Measurements from ENCODE around the gene DHX16.

The DHX16 gene

GRCh38 chr6:30691208-30691847 lies 18.5 kb upstream of the DHX16 start:
- no peak for DNase-seq

- DNase-seq: peak; percentile 75 to 85
Measured at GRCh38 chr6:30690403-30691207, 17.8 kb upstream of the DHX16 start, which contains the start of gene NRM. TSS of gene NRM (minus strand) at chr6:30690984. CDS start at chr6:30690974, 10 bp downstream.

GRCh38 chr6:30689985-30690384 lies 17.2 kb upstream of the DHX16 start:
- DNase-seq: no peak

- no peak for DNase-seq
Measured at GRCh38 chr6:30689022-30689865, 16.4 kb upstream of the DHX16 start.

- no peak for DNase-seq
Measured at GRCh38 chr6:30688569-30688968, 15.8 kb upstream of the DHX16 start.

- no peak for DNase-seq
Measured at GRCh38 chr6:30687659-30688431, 15.0 kb upstream of the DHX16 start.

GRCh38 chr6:30686908-30687658 lies 14.3 kb upstream of the DHX16 start:
- DNase-seq: peak; percentile 63 to 87

- DNase-seq: no peak
Measured at GRCh38 chr6:30686009-30686907, 13.5 kb upstream of the DHX16 start, which contains the start of gene PPP1R18. TSS of gene PPP1R18 (minus strand) at chr6:30686645. CDS start at chr6:30686018, 627 bp downstream.

- DNase-seq: no peak
Measured at GRCh38 chr6:30685157-30686008, 12.6 kb upstream of the DHX16 start.

GRCh38 chr6:30684386-30685156 lies 11.8 kb upstream of the DHX16 start:
- no peak for DNase-seq

GRCh38 chr6:30683980-30684338 lies 11.2 kb upstream of the DHX16 start:
- DNase-seq: no peak

GRCh38 chr6:30683183-30683979 lies 10.6 kb upstream of the DHX16 start:
- no peak for DNase-seq

GRCh38 chr6:30682143-30683117 lies 9.6 kb upstream of the DHX16 start:
- peak in 1 of 2 experiments; percentile 21 for DNase-seq

GRCh38 chr6:30681766-30682142 lies 8.9 kb upstream of the DHX16 start:
- DNase-seq: no peak

GRCh38 chr6:30679765-30680535 lies 7.1 kb upstream of the DHX16 start:
- DNase-seq: no peak
